Neuronal stem cell (in vitro differentiated cells): Measurements from ENCODE around the gene IL36B.

Source experiments
- DNase-seq: peaks from one replicate; pipeline ENCODE4 v3.0.0-alpha.2; 2013; ENCODE audit warnings: low spot score
- H2AFZ ChIP-seq: one replicate; pipeline ENCODE4 v1.6.1; 2013; ENCODE audit warnings: mild to moderate bottlenecking, low read length, inconsistent platforms
- H2AK5ac ChIP-seq: 2 replicates; pipeline ENCODE4 v1.6.1; 2013; ENCODE audit warnings: low read depth, mild to moderate bottlenecking, inconsistent platforms, low read length, moderate library complexity, mixed read lengths
- H2BK120ac ChIP-seq: 2 replicates; pipeline ENCODE4 v1.6.1; 2013; ENCODE audit warnings: low read depth, mild to moderate bottlenecking, inconsistent platforms, low read length, moderate library complexity, mixed read lengths
- H2BK12ac ChIP-seq: one replicate; pipeline ENCODE4 v1.6.1; 2013; ENCODE audit warnings: low read length, inconsistent platforms
- H2BK15ac ChIP-seq: 2 replicates; pipeline ENCODE4 v1.6.1; 2013; ENCODE audit warnings: mild to moderate bottlenecking, low read length, inconsistent platforms, mixed read lengths
- H2BK5ac ChIP-seq: one replicate; pipeline ENCODE4 v1.6.1; 2013; ENCODE audit warnings: inconsistent platforms, mild to moderate bottlenecking, low read length, moderate library complexity
- H3K14ac ChIP-seq: one replicate; pipeline ENCODE4 v1.6.1; 2013; ENCODE audit warnings: low read length, inconsistent platforms
- H3K18ac ChIP-seq: 2 replicates; pipeline ENCODE4 v1.6.1; 2013; ENCODE audit warnings: low read length, inconsistent platforms
- H3K23ac ChIP-seq: 2 replicates; pipeline ENCODE4 v1.6.1; 2013; ENCODE audit warnings: low read depth, mild to moderate bottlenecking, mixed read lengths, low read length, inconsistent platforms; ENCODE audit not compliant: poor library complexity
- H3K27ac ChIP-seq: replicated peaks from 3 replicates; pipeline ENCODE4 v1.5.1; 2013; ENCODE audit warnings: low read length, inconsistent platforms
- H3K27me3 ChIP-seq, 3 experiments: 2 replicates each; pipeline ENCODE4 v1.6.1; 2013; ENCODE audit warnings: low read length in 3 of 3, mild to moderate bottlenecking in 2 of 3, inconsistent platforms in 1 of 3, low read depth in 1 of 3, mixed read lengths in 1 of 3, moderate library complexity in 1 of 3; ENCODE audit not compliant: control insufficient read depth in 3 of 3, insufficient read depth in 3 of 3
- H3K36me3 ChIP-seq, 2 donors: replicated peaks in 1 of 2; 2 replicates each; pipeline ENCODE4 v1.6.1; 2013; ENCODE audit warnings: low read length in 2 of 2; ENCODE audit not compliant: control insufficient read depth in 2 of 2, insufficient read depth in 2 of 2
- H3K4ac ChIP-seq: 2 replicates; pipeline ENCODE4 v1.6.1; 2013; ENCODE audit warnings: inconsistent platforms, mild to moderate bottlenecking, low read length, moderate library complexity
- H3K4me1 ChIP-seq, 2 donors: 1 replicate in 1 of 2; 2 replicates in 1 of 2; pipeline ENCODE4 v1.6.1; 2013; ENCODE audit warnings: low read length in 2 of 2, low read depth in 1 of 2; ENCODE audit not compliant: control insufficient read depth in 2 of 2, insufficient read depth in 1 of 2
- H3K4me2 ChIP-seq: one replicate; pipeline ENCODE4 v1.6.1; 2013; ENCODE audit warnings: mild to moderate bottlenecking, low read length, inconsistent platforms; ENCODE audit not compliant: insufficient read depth, poor library complexity, severe bottlenecking
- H3K4me3 ChIP-seq, 2 donors: 2 replicates each; pipeline ENCODE4 v1.5.1; 2013; ENCODE audit warnings: low read length in 2 of 2, mild to moderate bottlenecking in 2 of 2, inconsistent platforms in 1 of 2, moderate library complexity in 1 of 2
- H3K79me1 ChIP-seq: one replicate; pipeline ENCODE4 v1.6.1; 2013; ENCODE audit warnings: low read depth, mild to moderate bottlenecking, inconsistent platforms, low read length, moderate library complexity
- H3K9ac ChIP-seq: one replicate; pipeline ENCODE4 v1.6.1; 2013; ENCODE audit warnings: mild to moderate bottlenecking, low read depth, low read length, inconsistent platforms; ENCODE audit not compliant: poor library complexity
- H3K9me3 ChIP-seq, 2 donors: replicated peaks in 1 of 2; 2 replicates each; pipeline versions ENCODE3 to v1.6.1; 2013; ENCODE audit warnings: low read length in 2 of 2, mild to moderate bottlenecking in 2 of 2, inconsistent platforms in 1 of 2, low read depth in 1 of 2, mixed read lengths in 1 of 2, moderate library complexity in 1 of 2; ENCODE audit not compliant: control insufficient read depth in 2 of 2, insufficient read depth in 1 of 2
- H4K8ac ChIP-seq: one replicate; pipeline ENCODE4 v1.6.1; 2013; ENCODE audit warnings: low read depth, mild to moderate bottlenecking, inconsistent platforms, low read length, moderate library complexity
- H4K91ac ChIP-seq: one replicate; pipeline ENCODE4 v1.6.1; 2013; ENCODE audit warnings: low read length, low read depth, mild to moderate bottlenecking, inconsistent platforms; ENCODE audit not compliant: poor library complexity
- WGBS, 2 donors: extraction: QIAGEN DNeasy Blood & Tissue Kit; methylation state at CpG; one replicate each; pipeline ENCODE4 v1.1.7; 2013; ENCODE audit warnings: missing lambda C conversion rate in 2 of 2, mixed read lengths in 1 of 2; ENCODE audit not compliant: insufficient read length in 2 of 2, insufficient replicate concordance in 1 of 2; ENCODE audit errors: extremely low coverage in 2 of 2; 5-methylcytosine and 5-hydroxymethylcytosine counted together

Gene IL36B

GRCh38 chr2:112997151-112997550 is 55.5 kb downstream of the IL36B start:
- Histone ChIP-seq H3K79me1 (no peaks in the 10 kb centered on the region), H2BK120ac (no peak overlapping the region), H3K27me3 (no peaks in the 10 kb centered on the region), H3K4ac (no peak overlapping the region), H4K8ac (no peak overlapping the region), H3K18ac (no peak overlapping the region), H2BK12ac (no peak overlapping the region), H3K9me3 (peaks cover 0 to 12% of the 10 kb centered on the region in 2 donors), H3K14ac (no peak overlapping the region), H3K4me2 (no peak overlapping the region), H2AFZ (no peak overlapping the region), H4K91ac (no peak overlapping the region), H3K4me1 (no peaks in the 10 kb centered on the region), H3K23ac (no peak overlapping the region), H2AK5ac (no peak overlapping the region), H2BK5ac (no peak overlapping the region), H3K4me3 (no peak overlapping the region), H3K9ac (no peak overlapping the region), H3K27ac (no peak overlapping the region), H2BK15ac (no peak overlapping the region), H3K36me3 (peaks cover 0 to 3% of the 10 kb centered on the region in 2 donors)
- no CpG with 5 or more reads among the region's 1 CpG for WGBS, 2 donors
- DNase-seq: no peak

- DNase-seq: no peak
- no peaks in the 10 kb centered on the region for H3K4me1 ChIP-seq
- no peak overlapping the region for H2BK120ac ChIP-seq
- H3K4me3 ChIP-seq: no peak overlapping the region
- no peak overlapping the region for H4K8ac ChIP-seq
- H3K9me3 ChIP-seq: peaks cover 0 to 12% of the 10 kb centered on the region in 2 donors
- no peak overlapping the region for H3K9ac ChIP-seq
- no peak overlapping the region for H2AK5ac ChIP-seq
- no peak overlapping the region for H2BK15ac ChIP-seq
- H3K18ac ChIP-seq: no peak overlapping the region
- H4K91ac ChIP-seq: no peak overlapping the region
- no peak overlapping the region for H3K4me2 ChIP-seq
- H3K27me3 ChIP-seq: no peaks in the 10 kb centered on the region
- WGBS, 2 donors: no CpG with 5 or more reads among the region's 6 CpGs
- no peak overlapping the region for H3K27ac ChIP-seq
- H2AFZ ChIP-seq: no peak overlapping the region
- H2BK5ac ChIP-seq: no peak overlapping the region
- H3K23ac ChIP-seq: no peak overlapping the region
- H3K4ac ChIP-seq: no peak overlapping the region
- peaks cover 0 to 3% of the 10 kb centered on the region in 2 donors for H3K36me3 ChIP-seq
- H3K14ac ChIP-seq: no peak overlapping the region
- H2BK12ac ChIP-seq: no peak overlapping the region
- H3K79me1 ChIP-seq: no peaks in the 10 kb centered on the region
Measured at GRCh38 chr2:112996635-112997034, 56.0 kb downstream of the IL36B start.

DNA sequence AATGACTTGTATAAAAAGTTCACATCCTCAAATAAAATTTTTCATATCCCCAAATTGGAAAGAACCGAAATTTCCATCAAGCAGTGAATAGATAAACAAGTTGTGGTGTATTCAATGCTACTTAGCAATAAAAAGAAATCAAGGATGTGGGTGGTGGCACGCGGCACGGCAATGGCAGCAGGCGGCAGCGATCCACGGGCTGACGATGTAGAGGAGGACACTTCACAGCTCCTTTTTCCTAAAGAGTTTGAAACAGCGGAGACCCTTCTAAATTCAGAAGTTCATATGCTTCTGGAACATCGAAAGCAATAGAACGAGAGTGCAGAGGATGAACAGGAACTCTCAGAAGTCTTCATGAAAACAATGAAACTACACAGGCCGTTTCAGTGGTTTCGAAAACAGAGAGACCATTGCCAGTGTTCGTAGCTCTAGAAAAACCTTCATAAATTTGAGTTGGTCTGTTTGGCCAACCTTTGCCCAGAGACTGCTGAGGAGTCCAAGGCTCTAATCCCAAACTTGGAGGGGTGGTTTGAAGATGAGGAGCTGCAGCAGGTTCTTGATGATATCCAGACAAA is 57.2 kb downstream of the IL36B start:
- no peak overlapping the region for H4K91ac ChIP-seq
- no peak overlapping the region for H2BK12ac ChIP-seq

GRCh38 chr2:112994648-112995047 is 58.0 kb downstream of the IL36B start:
- no peak overlapping the region for H2AFZ ChIP-seq
- WGBS, 2 donors: no CpG with 5 or more reads among the region's 2 CpGs

More for the DNA sequence above, 57.2 kb downstream of the IL36B start:
- no CpG with 5 or more reads among the region's 14 CpGs for WGBS, 2 donors
- Histone ChIP-seq H3K4ac (no peak overlapping the region), H3K4me1 (no peaks in the 10 kb centered on the region), H2BK120ac (no peak overlapping the region), H2BK15ac (no peak overlapping the region), H3K27me3 (no peaks in the 10 kb centered on the region), H3K23ac (no peak overlapping the region), H3K4me3 (no peak overlapping the region), H2BK5ac (no peak overlapping the region), H3K18ac (no peak overlapping the region), H2AFZ (no peak overlapping the region), H3K36me3 (peaks cover 0 to 3% of the 10 kb centered on the region in 2 donors), H3K79me1 (no peaks in the 10 kb centered on the region), H3K9ac (no peak overlapping the region), H3K27ac (no peak overlapping the region), H3K4me2 (no peak overlapping the region), H3K9me3 (peaks cover 0 to 10% of the 10 kb centered on the region in 2 donors), H2AK5ac (no peak overlapping the region), H4K8ac (no peak overlapping the region), H3K14ac (no peak overlapping the region)
- no peak for DNase-seq

More at GRCh38 chr2:112994648-112995047, 58.0 kb downstream of the IL36B start:
- H4K91ac ChIP-seq: no peak overlapping the region
- no peak overlapping the region for H3K27ac ChIP-seq
- no peaks in the 10 kb centered on the region for H3K4me1 ChIP-seq
- H3K14ac ChIP-seq: no peak overlapping the region
- H4K8ac ChIP-seq: no peak overlapping the region
- no peak overlapping the region for H3K9ac ChIP-seq
- no peak overlapping the region for H3K4me3 ChIP-seq
- H3K27me3 ChIP-seq: no peaks in the 10 kb centered on the region
- no peak overlapping the region for H3K4ac ChIP-seq
- no peak for DNase-seq
- no peaks in the 10 kb centered on the region for H3K79me1 ChIP-seq
- H3K18ac ChIP-seq: no peak overlapping the region
- H2AK5ac ChIP-seq: no peak overlapping the region
- no peak overlapping the region for H2BK5ac ChIP-seq
- no peak overlapping the region for H2BK120ac ChIP-seq
- H3K4me2 ChIP-seq: no peak overlapping the region
- H3K23ac ChIP-seq: no peak overlapping the region
- H2BK15ac ChIP-seq: no peak overlapping the region
- peaks cover 0 to 3% of the 10 kb centered on the region in 2 donors for H3K36me3 ChIP-seq
- peaks cover 0 to 9% of the 10 kb centered on the region in 2 donors for H3K9me3 ChIP-seq
- no peak overlapping the region for H2BK12ac ChIP-seq
